ENCODE data around the gene GPBP1L1.

Gene GPBP1L1

DNA sequence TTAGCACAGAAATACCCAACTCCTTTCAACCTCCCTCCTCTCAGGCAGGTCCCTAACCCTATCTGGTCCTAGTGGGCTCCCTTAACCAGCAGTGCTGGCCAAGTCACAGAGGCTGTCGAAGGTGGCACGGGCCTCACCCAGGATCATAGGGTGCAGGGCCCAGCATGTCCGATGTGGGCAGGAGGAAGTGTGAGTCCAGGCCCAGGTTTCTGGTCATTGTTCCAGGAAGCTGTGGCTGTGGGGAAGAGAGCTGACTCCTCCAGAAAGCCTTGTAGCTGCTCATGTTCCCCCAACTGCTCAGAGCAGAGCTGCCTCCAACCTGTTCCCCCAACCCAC, 64.9 kb downstream of the GPBP1L1 start:
- Histone ChIP-seq H3K27me3 (replicated peaks; ENCODE audit: control insufficient read depth, insufficient read depth, low read length, poor library complexity, severe bottlenecking) (no peaks in the 10 kb centered on the region), H3K27ac (ENCODE audit: insufficient read depth, low read length, poor library complexity, severe bottlenecking) (no peak overlapping the region), H3K4me3 (ENCODE audit: insufficient read depth, low read depth, low read length, poor library complexity, severe bottlenecking) (no peak overlapping the region), H3K4me1 (ENCODE audit: control insufficient read depth, insufficient read depth, low read length, poor library complexity, severe bottlenecking) (no peaks in the 10 kb centered on the region), H3K36me3 (ENCODE audit: control insufficient read depth, insufficient read depth, low read length) (peaks cover 35% of the 10 kb centered on the region), H3K9me3 (ENCODE audit: control insufficient read depth, low read length) (no peaks in the 10 kb centered on the region)
- DNase-seq: no peak

GRCh38 chr1:45620588-45621500, 65.5 kb downstream of the GPBP1L1 start:
- no peak for DNase-seq
- no peak overlapping the region for H3K27ac ChIP-seq (ENCODE audit: insufficient read depth, low read length, poor library complexity, severe bottlenecking)
- H3K36me3 ChIP-seq (ENCODE audit: control insufficient read depth, insufficient read depth, low read length): peaks cover 38% of the 10 kb centered on the region
- H3K27me3 ChIP-seq (replicated peaks; ENCODE audit: control insufficient read depth, insufficient read depth, low read length, poor library complexity, severe bottlenecking): no peaks in the 10 kb centered on the region
- no peaks in the 10 kb centered on the region for H3K4me1 ChIP-seq (ENCODE audit: control insufficient read depth, insufficient read depth, low read length, poor library complexity, severe bottlenecking)
- H3K4me3 ChIP-seq (ENCODE audit: insufficient read depth, low read depth, low read length, poor library complexity, severe bottlenecking): no peak overlapping the region
- H3K9me3 ChIP-seq (ENCODE audit: control insufficient read depth, low read length): no peaks in the 10 kb centered on the region

DNA sequence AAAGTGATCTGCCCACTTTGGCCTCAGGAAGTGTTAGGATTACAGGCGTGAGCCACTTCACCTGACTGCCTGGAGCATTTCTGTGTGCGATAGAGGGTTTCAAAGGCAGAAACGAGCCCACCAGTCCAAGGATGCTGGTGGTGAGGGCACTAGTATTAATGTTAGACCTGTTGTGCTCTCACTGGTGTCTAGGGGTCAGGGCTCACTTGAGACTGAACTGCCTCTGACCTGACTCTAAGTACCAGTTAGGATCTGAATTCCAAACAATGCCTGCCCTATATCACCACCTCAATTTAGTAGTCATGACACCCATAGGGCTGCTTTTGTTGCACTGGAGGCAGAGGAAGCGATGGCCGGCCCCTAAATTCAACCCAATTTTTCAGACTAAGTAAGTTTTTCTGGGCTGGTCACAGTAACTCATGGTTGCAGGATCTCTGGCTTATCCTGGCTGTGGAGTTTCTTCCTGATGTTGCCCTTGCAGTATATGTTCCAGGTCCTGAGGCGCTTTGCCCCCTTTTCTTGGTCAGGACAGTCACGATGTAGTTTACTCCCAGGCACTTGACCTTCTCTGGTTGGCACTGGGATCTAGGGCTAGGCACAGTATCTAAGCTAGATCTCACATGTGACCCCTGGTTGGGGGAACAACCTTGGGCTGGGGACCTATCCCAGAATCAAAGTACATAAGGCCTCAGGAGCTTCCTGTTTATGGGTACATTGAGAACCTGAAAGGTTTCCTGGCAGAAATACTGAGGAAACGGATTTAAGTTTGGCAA, 67.0 kb downstream of the GPBP1L1 start:
- H3K9me3 ChIP-seq (ENCODE audit: control insufficient read depth, low read length): no peaks in the 10 kb centered on the region
- H3K27ac ChIP-seq (ENCODE audit: insufficient read depth, low read length, poor library complexity, severe bottlenecking): no peak overlapping the region
- peaks cover 52% of the 10 kb centered on the region for H3K36me3 ChIP-seq (ENCODE audit: control insufficient read depth, insufficient read depth, low read length)
- no peak overlapping the region for H3K4me3 ChIP-seq (ENCODE audit: insufficient read depth, low read depth, low read length, poor library complexity, severe bottlenecking)
- DNase-seq: no peak
- H3K27me3 ChIP-seq (replicated peaks; ENCODE audit: control insufficient read depth, insufficient read depth, low read length, poor library complexity, severe bottlenecking): no peaks in the 10 kb centered on the region
- H3K4me1 ChIP-seq (ENCODE audit: control insufficient read depth, insufficient read depth, low read length, poor library complexity, severe bottlenecking): no peaks in the 10 kb centered on the region

- H3K4me3 ChIP-seq (ENCODE audit: insufficient read depth, low read depth, low read length, poor library complexity, severe bottlenecking): no peak overlapping the region
- H3K36me3 ChIP-seq (ENCODE audit: control insufficient read depth, insufficient read depth, low read length): peaks cover 50% of the 10 kb centered on the region
- no peak for DNase-seq
- no peaks in the 10 kb centered on the region for H3K4me1 ChIP-seq (ENCODE audit: control insufficient read depth, insufficient read depth, low read length, poor library complexity, severe bottlenecking)
- H3K27ac ChIP-seq (ENCODE audit: insufficient read depth, low read length, poor library complexity, severe bottlenecking): no peak overlapping the region
- no peaks in the 10 kb centered on the region for H3K27me3 ChIP-seq (replicated peaks; ENCODE audit: control insufficient read depth, insufficient read depth, low read length, poor library complexity, severe bottlenecking)
- no peaks in the 10 kb centered on the region for H3K9me3 ChIP-seq (ENCODE audit: control insufficient read depth, low read length)
Measured at GRCh38 chr1:45617618-45618017, 68.7 kb downstream of the GPBP1L1 start.

- no peak for DNase-seq
- no peak overlapping the region for H3K27ac ChIP-seq (ENCODE audit: insufficient read depth, low read length, poor library complexity, severe bottlenecking)
- no peaks in the 10 kb centered on the region for H3K27me3 ChIP-seq (replicated peaks; ENCODE audit: control insufficient read depth, insufficient read depth, low read length, poor library complexity, severe bottlenecking)
- H3K36me3 ChIP-seq (ENCODE audit: control insufficient read depth, insufficient read depth, low read length): peaks cover 50% of the 10 kb centered on the region
- no peak overlapping the region for H3K4me3 ChIP-seq (ENCODE audit: insufficient read depth, low read depth, low read length, poor library complexity, severe bottlenecking)
- H3K4me1 ChIP-seq (ENCODE audit: control insufficient read depth, insufficient read depth, low read length, poor library complexity, severe bottlenecking): no peaks in the 10 kb centered on the region
- H3K9me3 ChIP-seq (ENCODE audit: control insufficient read depth, low read length): no peaks in the 10 kb centered on the region
Measured at GRCh38 chr1:45615885-45616284, 70.4 kb downstream of the GPBP1L1 start.

DNA sequence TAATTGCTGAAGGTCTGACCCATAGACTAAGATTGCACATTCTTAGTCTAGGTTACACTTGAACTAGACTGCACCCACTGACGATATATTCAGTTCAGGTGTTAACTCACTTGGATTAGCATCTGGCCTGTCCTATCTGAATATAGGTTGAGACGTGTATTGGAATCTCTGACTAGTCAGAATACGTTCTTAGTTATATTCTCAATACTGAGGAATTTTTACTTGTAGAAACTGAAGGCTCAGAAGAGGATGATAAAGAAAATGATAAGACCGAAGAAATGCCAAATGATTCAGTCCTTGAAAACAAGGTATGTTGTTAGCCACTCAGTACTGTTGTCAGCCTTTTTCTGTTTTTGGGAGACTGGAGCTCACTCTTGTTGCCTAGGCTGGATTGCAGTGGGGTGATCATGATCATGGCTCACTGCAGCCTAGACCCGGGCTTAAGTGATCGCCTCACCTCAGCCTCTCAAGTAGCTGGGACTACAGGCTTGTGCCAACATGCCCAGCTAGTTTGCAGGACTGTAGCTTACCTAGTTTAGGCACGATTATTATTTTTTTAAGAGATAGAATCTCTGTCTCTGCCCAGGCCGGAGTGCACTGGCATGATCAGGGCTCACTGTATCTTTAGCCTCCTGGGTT, 73.3 kb downstream of the GPBP1L1 start:
- DNase-seq: no peak
- Histone ChIP-seq H3K36me3 (ENCODE audit: control insufficient read depth, insufficient read depth, low read length) (peaks cover 56% of the 10 kb centered on the region), H3K4me1 (ENCODE audit: control insufficient read depth, insufficient read depth, low read length, poor library complexity, severe bottlenecking) (no peaks in the 10 kb centered on the region), H3K4me3 (ENCODE audit: insufficient read depth, low read depth, low read length, poor library complexity, severe bottlenecking) (no peak overlapping the region), H3K9me3 (ENCODE audit: control insufficient read depth, low read length) (no peaks in the 10 kb centered on the region), H3K27ac (ENCODE audit: insufficient read depth, low read length, poor library complexity, severe bottlenecking) (no peak overlapping the region), H3K27me3 (replicated peaks; ENCODE audit: control insufficient read depth, insufficient read depth, low read length, poor library complexity, severe bottlenecking) (no peaks in the 10 kb centered on the region)

DNA sequence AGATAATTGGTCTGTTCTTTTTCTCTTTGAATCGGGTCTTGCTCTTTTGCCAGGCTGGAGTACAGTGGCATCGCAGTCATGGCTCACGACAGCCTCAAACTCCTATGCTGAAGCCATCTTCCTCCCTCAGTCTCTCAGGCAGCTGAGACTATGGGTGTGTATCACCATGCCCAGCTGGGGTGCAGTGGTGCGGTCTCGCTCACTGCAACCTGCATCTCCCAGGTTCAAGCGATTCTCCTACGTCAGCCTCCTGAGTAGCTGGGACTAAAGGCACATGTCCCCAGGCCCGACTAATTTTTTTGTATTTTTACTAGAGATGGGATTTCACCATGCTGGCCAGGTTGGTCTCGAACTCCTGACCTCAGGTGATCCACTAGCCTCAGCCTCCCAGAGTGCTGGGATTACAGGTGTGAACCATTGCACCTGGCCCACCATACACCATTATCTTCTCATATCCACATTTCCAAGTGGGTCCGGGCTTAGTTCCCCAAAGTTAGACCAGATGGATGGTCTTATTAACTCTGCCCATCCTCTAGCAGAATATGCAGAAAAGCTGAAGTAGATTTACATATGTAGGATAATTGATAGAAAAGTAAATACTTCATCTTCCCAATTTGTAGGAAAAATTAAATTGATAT, 75.6 kb downstream of the GPBP1L1 start:
- no peak overlapping the region for H3K27ac ChIP-seq (ENCODE audit: insufficient read depth, low read length, poor library complexity, severe bottlenecking)
- H3K4me3 ChIP-seq (ENCODE audit: insufficient read depth, low read depth, low read length, poor library complexity, severe bottlenecking): no peak overlapping the region
- no peaks in the 10 kb centered on the region for H3K9me3 ChIP-seq (ENCODE audit: control insufficient read depth, low read length)
- H3K36me3 ChIP-seq (ENCODE audit: control insufficient read depth, insufficient read depth, low read length): peaks cover 50% of the 10 kb centered on the region
- DNase-seq: no peak
- H3K4me1 ChIP-seq (ENCODE audit: control insufficient read depth, insufficient read depth, low read length, poor library complexity, severe bottlenecking): no peaks in the 10 kb centered on the region
- no peaks in the 10 kb centered on the region for H3K27me3 ChIP-seq (replicated peaks; ENCODE audit: control insufficient read depth, insufficient read depth, low read length, poor library complexity, severe bottlenecking)

DNA sequence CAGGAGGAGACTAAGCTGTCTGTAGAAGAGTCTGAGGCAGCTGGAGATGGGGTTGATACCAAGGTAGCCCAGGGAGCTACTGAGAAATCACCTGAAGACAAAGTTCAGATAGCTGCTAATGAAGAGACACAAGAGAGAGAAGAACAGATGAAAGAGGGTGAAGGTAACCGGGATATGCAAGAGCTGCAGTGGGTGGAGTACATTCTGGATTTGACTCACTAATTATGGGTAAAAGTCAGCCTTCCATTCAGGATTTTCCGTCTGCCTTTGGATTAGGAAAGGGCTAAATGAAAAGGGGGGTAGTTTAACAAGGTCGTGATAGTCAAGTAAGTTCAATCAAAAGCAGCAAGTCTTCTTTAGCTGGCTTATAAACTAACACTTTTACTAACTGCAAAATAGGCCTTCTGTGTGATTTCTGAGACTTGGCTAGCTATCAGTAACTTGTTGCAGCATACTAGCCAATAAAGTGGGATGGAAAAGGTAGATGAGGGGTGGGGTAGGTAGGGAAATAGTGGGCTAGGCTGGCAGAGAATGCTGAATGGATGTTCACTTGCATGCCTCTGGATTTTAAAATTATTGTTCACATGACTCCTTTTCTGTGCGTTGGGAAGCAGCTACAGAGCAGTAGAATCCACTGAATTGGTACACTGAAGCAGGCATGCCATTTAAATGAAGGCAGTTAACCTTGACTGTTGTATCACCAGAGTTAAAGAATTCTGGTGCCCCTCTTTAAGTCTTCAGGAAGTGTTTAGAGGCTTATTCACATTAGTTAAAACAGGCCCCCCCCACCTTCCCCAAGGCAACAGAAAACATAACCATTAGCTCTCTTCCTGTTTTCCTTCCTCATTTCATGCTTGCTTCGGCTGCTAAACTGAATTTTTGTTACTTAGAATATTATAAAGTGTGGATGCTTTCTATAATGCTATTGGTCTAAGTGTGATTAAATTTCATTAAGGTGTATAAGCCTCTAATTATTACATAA, 77.9 kb downstream of the GPBP1L1 start:
- no peak for DNase-seq
- Histone ChIP-seq H3K36me3 (ENCODE audit: control insufficient read depth, insufficient read depth, low read length) (peaks cover 44% of the 10 kb centered on the region), H3K4me3 (ENCODE audit: insufficient read depth, low read depth, low read length, poor library complexity, severe bottlenecking) (no peak overlapping the region)

More for the DNA sequence above, 77.9 kb downstream of the GPBP1L1 start:
- no peaks in the 10 kb centered on the region for H3K4me1 ChIP-seq (ENCODE audit: control insufficient read depth, insufficient read depth, low read length, poor library complexity, severe bottlenecking)
- no peaks in the 10 kb centered on the region for H3K27me3 ChIP-seq (replicated peaks; ENCODE audit: control insufficient read depth, insufficient read depth, low read length, poor library complexity, severe bottlenecking)
- H3K27ac ChIP-seq (ENCODE audit: insufficient read depth, low read length, poor library complexity, severe bottlenecking): no peak overlapping the region
- no peaks in the 10 kb centered on the region for H3K9me3 ChIP-seq (ENCODE audit: control insufficient read depth, low read length)
